Ascending aorta (tissue), 2 donors: ENCODE data around the gene GTF3A. TPM values are rescaled to one million over a fixed set of nuclear protein-coding genes. Genes with fewer than 3 reads are reported as not detected.
A peak's percentile ranks its signal among the peaks of the same experiment; 100 is the strongest.

Experiments used
- DNase-seq, 2 donors: peaks; one replicate each; pipeline ENCODE4 v3.0.0-alpha.2; 2019; ENCODE audit warnings: low spot score in 2 of 2
- H3K27ac ChIP-seq, 2 donors: fragments of 200-600 bp; sonication (generic); one replicate each; pipeline ENCODE4 v1.5.1; 2016 to 2017; ENCODE audit warnings: mild to moderate bottlenecking in 1 of 2
- H3K27me3 ChIP-seq: fragments of 200-600 bp; sonication (generic); one replicate; pipeline ENCODE4 v1.5.1; 2017
- H3K36me3 ChIP-seq, 2 donors: fragments of 200-600 bp; sonication (generic); one replicate each; pipeline ENCODE4 v1.5.1; 2016
- H3K4me1 ChIP-seq, 2 donors: fragments of 200-600 bp; sonication (generic); one replicate each; pipeline ENCODE4 v1.5.1; 2016 to 2017; ENCODE audit warnings: mild to moderate bottlenecking in 1 of 2
- H3K4me3 ChIP-seq, 2 donors: fragments of 200-600 bp; sonication (generic); one replicate each; pipeline ENCODE4 v1.5.1; 2016 to 2017; ENCODE audit warnings: mild to moderate bottlenecking in 1 of 2
- H3K9me3 ChIP-seq, 2 donors: fragments of 200-600 bp; sonication (generic); one replicate each; pipeline ENCODE4 v1.5.1; 2016
- intact Hi-C: fragments of 100-400 bp; cut with DNase I; formaldehyde crosslinking; loops from one replicate; pipeline ENCODE4 v1.15.1; 2023
- total RNA-seq: library from RNA; depleted of rRNA; stranded (reverse); fragments of >200 nt; gene quantifications from one replicate; pipeline ENCODE4 v1.1.0, GENCODE V29; 2016
- TF ChIP-seq, protein P1 (sequence below), 3 experiments: fragments of 200-600 bp in 2 of 3; fragments of 450-650 bp in 1 of 3; sonication (generic) in 2 of 3; IDR thresholded peaks; one replicate each; pipeline ENCODE4 v1.5.1; 2016 to 2019; ENCODE audit warnings: antibody characterized with exemption in 3 of 3, mild to moderate bottlenecking in 1 of 3, moderate library complexity in 1 of 3

Gene GTF3A
- total RNA-seq, 1 donor from 2014 or later, result 197 TPM

DNA sequence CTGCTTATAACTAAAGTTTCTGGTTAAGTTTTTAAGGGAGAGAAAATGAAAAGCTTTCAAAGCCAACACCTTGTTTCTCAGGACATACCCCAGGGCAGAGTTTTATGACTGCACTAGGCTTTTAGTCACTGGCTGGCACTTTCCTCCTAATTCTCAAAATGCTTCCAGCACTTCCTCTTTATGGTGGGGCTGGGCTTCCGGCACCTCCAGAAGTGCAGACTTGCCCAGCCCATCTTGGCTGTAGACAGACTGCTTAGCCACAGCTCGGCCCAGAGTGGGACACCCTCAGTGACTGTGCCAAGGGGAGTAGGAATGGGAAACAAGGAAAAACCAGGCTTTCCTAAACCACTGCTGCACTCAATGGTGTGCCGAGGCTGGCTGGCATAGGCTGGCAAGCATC lies 23.2 kb upstream of the GTF3A start:
- no peaks in the 10 kb centered on the region for H3K27me3 ChIP-seq
- intact Hi-C loops, result no loop called here
- H3K4me3 ChIP-seq, result no peak overlapping the region
- DNase-seq, result no peak
- TF ChIP-seq, protein P1, sequence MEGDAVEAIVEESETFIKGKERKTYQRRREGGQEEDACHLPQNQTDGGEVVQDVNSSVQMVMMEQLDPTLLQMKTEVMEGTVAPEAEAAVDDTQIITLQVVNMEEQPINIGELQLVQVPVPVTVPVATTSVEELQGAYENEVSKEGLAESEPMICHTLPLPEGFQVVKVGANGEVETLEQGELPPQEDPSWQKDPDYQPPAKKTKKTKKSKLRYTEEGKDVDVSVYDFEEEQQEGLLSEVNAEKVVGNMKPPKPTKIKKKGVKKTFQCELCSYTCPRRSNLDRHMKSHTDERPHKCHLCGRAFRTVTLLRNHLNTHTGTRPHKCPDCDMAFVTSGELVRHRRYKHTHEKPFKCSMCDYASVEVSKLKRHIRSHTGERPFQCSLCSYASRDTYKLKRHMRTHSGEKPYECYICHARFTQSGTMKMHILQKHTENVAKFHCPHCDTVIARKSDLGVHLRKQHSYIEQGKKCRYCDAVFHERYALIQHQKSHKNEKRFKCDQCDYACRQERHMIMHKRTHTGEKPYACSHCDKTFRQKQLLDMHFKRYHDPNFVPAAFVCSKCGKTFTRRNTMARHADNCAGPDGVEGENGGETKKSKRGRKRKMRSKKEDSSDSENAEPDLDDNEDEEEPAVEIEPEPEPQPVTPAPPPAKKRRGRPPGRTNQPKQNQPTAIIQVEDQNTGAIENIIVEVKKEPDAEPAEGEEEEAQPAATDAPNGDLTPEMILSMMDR (IDR thresholded peaks at IDR 0.05), result no peak
- no peaks in the 10 kb centered on the region for H3K36me3 ChIP-seq
- no peak overlapping the region for H3K27ac ChIP-seq
- peaks cover 4 to 13% of the 10 kb centered on the region in 2 donors for H3K4me1 ChIP-seq
- H3K9me3 ChIP-seq, result no peaks in the 10 kb centered on the region

DNA sequence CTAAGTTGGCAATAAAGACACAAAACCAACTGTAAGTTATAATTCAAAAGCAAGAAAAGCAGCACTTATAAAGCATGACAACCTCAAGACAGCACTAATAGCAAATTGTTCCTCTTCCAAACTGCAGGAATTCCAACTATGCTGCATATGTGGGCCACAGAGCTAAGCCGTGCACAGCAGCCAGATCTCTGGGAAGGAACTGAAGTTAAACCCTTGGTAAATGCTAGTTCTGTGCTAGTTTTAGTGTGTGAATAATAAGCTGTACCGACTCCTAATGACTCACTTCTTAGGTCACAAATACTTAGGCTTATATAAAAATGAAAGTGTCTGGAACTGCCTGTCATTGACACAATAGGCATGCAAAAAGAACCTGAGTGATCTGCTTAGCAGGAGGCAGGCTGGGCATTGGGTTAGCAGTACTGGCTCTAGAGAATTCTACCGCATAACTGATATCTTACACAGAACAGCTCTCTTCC lies 21.2 kb upstream of the GTF3A start:
- intact Hi-C loops, result loop anchor here (1.0 kb wide), 1 partner anchor 23 kb away; no protein-coding TSS in a partner anchor
- Histone ChIP-seq H3K36me3 (no peaks in the 10 kb centered on the region), H3K4me1 (peaks cover 4 to 13% of the 10 kb centered on the region in 2 donors), H3K9me3 (no peaks in the 10 kb centered on the region), H3K27ac (peak overlapping the region; percentile 66 to 71), H3K4me3 (no peak overlapping the region), H3K27me3 (no peaks in the 10 kb centered on the region)
- TF ChIP-seq, protein P1 (IDR thresholded peaks at IDR 0.05), result no peak
- no peak for DNase-seq

DNA sequence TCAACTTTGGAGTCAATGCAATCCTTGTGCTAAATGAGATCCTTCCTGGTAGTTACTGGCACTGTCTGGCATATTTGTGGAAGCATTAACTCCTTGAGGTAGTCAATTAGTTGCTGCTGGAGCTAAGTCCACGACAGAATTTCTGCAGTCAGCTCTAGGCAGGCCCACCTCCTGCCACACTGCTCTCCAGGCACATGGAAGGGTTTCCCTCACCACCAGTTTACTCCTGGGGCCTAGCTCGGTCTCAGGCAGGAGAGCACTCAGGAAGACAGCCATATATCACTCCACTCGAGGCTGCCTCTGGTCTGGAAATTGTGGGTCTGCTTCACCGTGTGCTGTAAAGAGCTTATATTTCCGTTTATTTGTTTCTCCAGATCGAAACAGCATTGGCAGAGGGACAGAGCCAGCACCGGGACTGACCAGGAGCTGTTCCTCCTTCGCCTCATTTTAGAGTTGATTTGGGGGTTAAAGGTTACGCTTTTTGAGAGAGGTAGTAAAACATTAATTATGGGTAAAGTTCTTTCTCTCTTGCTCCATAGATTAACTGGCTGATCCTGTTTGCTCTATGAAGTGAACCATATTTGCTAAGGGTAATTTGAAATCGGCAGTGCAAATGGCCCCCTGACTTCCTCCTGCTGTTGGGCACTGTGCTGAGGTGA lies 20.6 kb upstream of the GTF3A start:
- peaks cover 4 to 13% of the 10 kb centered on the region in 2 donors for H3K4me1 ChIP-seq
- TF ChIP-seq, protein P1 (IDR thresholded peaks at IDR 0.05), result no peak
- no peak overlapping the region for H3K4me3 ChIP-seq
- H3K36me3 ChIP-seq, result no peaks in the 10 kb centered on the region
- DNase-seq, result no peak
- peak overlapping the region; percentile 66 to 71 for H3K27ac ChIP-seq
- intact Hi-C loops, result loop anchor here (1.0 kb wide), 1 partner anchor 22 kb away; no protein-coding TSS in a partner anchor
- no peaks in the 10 kb centered on the region for H3K27me3 ChIP-seq
- H3K9me3 ChIP-seq, result no peaks in the 10 kb centered on the region

DNA sequence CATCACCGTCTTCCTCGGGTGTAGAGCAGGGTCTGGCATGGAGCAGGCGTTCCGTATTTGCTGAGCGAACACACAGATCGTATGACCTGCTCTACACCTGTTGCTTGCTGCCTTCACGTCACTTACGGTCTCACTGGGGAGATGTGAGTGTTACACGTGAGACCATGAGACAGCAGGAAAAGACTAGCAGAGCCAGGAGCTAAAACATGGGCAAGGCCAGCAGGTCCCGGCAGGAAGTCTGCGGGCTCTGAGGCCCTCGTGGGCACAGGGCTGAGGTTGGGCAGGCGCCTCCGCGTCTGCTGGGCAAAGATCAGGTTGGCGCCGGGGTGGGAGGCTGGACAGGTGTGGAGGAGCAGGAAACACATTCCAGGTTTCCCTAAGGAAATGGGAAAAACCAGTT lies 19.7 kb upstream of the GTF3A start:
- TF ChIP-seq, protein P1 (IDR thresholded peaks at IDR 0.05), result no peak
- Histone ChIP-seq H3K4me3 (no peak overlapping the region), H3K9me3 (no peaks in the 10 kb centered on the region), H3K27ac (no peak overlapping the region), H3K36me3 (no peaks in the 10 kb centered on the region), H3K27me3 (no peaks in the 10 kb centered on the region), H3K4me1 (peaks cover 4 to 13% of the 10 kb centered on the region in 2 donors)
- DNase-seq, result no peak
- intact Hi-C loops, result no loop called here

DNA sequence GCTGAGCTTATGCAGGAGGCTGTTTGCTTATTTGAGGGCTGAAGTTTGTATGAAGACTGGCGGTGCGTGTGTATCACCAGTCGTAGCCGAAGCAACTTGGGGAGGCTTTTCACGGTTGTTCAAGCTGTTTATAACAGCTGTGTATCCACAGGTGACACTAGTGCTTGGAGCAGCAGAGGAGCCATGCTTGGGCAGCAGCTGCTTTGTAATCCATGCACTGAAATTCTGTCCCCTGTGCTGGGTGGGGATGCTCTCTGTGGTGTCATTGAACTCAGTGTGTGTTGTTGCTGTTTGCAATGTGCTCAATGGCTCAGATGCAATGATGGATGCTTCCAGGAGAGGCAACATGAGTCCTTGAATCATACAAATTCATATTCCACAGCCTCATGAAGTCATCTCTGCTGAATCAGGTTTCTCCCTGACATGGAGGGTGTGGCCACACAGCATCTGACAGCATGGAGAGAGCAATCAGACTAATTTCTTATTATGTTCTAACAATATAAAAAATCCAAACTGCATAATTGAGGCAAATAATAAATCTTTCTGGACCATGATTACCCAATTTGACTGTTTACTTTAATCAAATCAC lies 18.8 kb upstream of the GTF3A start:
- DNase-seq, result no peak
- intact Hi-C loops, result no loop called here
- Histone ChIP-seq H3K36me3 (no peaks in the 10 kb centered on the region), H3K9me3 (no peaks in the 10 kb centered on the region), H3K27me3 (no peaks in the 10 kb centered on the region), H3K4me1 (peaks cover 4 to 13% of the 10 kb centered on the region in 2 donors), H3K27ac (no peak overlapping the region), H3K4me3 (no peak overlapping the region)
- TF ChIP-seq, protein P1 (IDR thresholded peaks at IDR 0.05), result no peak
